Measurements from ENCODE around the gene INKA2. TPM values are rescaled to one million over a fixed set of nuclear protein-coding genes. Genes with fewer than 3 reads are reported as not detected.

The INKA2 gene
- total RNA-seq, 1 donor from 2014 or later, result 20.4 TPM

DNA sequence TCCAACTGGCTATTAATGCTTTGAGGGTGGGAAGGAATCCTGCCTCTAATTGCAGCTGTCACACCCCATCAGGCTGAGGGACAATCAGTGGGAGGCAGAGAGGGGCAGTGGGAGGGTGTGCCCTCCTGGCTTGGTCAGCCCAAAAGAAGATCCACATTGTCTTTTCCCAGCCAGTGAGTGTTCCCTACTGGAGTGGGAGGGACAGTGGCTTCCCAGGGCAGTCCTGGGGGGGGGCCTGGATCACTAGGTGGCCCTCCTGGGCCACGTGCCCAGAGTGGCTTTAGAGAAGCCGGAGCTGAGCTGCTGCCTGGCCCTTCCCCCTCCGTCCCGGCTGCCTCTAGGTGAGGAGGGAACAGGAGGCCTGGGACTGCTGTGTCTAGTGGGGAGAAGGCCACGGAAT is 14.0 kb downstream of the INKA2 start:
- H3K9ac ChIP-seq (ENCODE audit: low read depth in 1 of 3, low read length in 3 of 3), result peak overlapping the region; percentile 12 to 65 (median 33)
- H3K4me1 ChIP-seq (ENCODE audit: control insufficient read depth in 3 of 3, insufficient read depth in 3 of 3, low read length in 3 of 3), result peaks cover 77 to 97% (median 78%) of the 10 kb centered on the region in 3 donors
- no peaks in the 10 kb centered on the region for H3K27me3 ChIP-seq (ENCODE audit: control insufficient read depth in 3 of 3, insufficient read depth in 3 of 3, low read length in 3 of 3)
- H3K4me3 ChIP-seq (ENCODE audit: low read length in 3 of 3), result no peak overlapping the region
- H3K27ac ChIP-seq (ENCODE audit: low read depth, low read length), result peak overlapping the region; percentile 33
- H3K36me3 ChIP-seq (ENCODE audit: control insufficient read depth in 3 of 3, insufficient read depth in 3 of 3, low read length in 3 of 3), result peaks cover 0 to 7% (median 0%) of the 10 kb centered on the region in 3 donors
- H3K9me3 ChIP-seq (ENCODE audit: control insufficient read depth in 3 of 3, low read length in 3 of 3), result no peaks in the 10 kb centered on the region

DNA sequence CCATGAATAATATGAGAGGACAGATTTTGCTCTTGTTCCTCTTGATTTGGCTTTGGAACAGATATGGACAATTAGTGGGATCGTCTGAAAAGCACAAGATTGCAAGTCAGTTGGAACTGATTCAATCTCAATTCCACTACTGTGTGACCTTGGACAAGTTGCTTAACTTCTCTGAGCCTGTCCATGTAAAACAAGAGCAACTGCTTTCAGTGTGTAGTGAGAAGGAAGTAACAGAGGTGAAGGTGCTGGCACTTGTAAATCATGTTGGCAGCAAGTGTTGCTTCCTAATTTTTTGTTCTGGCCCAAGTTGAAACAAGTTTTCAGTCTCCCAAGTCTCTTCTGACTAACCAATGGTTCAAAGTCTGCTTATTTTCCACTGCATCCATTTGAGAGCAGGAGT is 15.3 kb downstream of the INKA2 start:
- peaks cover 0 to 7% (median 0%) of the 10 kb centered on the region in 3 donors for H3K36me3 ChIP-seq (ENCODE audit: control insufficient read depth in 3 of 3, insufficient read depth in 3 of 3, low read length in 3 of 3)
- no peaks in the 10 kb centered on the region for H3K9me3 ChIP-seq (ENCODE audit: control insufficient read depth in 3 of 3, low read length in 3 of 3)
- H3K4me3 ChIP-seq (ENCODE audit: low read length in 3 of 3), result no peak overlapping the region
- H3K27me3 ChIP-seq (ENCODE audit: control insufficient read depth in 3 of 3, insufficient read depth in 3 of 3, low read length in 3 of 3), result no peaks in the 10 kb centered on the region
- peaks cover 77 to 97% (median 78%) of the 10 kb centered on the region in 3 donors for H3K4me1 ChIP-seq (ENCODE audit: control insufficient read depth in 3 of 3, insufficient read depth in 3 of 3, low read length in 3 of 3)
- H3K27ac ChIP-seq (ENCODE audit: low read depth, low read length), result no peak overlapping the region
- peak overlapping the region in 1 of 3 donors; percentile 21 for H3K9ac ChIP-seq (ENCODE audit: low read depth in 1 of 3, low read length in 3 of 3)

DNA sequence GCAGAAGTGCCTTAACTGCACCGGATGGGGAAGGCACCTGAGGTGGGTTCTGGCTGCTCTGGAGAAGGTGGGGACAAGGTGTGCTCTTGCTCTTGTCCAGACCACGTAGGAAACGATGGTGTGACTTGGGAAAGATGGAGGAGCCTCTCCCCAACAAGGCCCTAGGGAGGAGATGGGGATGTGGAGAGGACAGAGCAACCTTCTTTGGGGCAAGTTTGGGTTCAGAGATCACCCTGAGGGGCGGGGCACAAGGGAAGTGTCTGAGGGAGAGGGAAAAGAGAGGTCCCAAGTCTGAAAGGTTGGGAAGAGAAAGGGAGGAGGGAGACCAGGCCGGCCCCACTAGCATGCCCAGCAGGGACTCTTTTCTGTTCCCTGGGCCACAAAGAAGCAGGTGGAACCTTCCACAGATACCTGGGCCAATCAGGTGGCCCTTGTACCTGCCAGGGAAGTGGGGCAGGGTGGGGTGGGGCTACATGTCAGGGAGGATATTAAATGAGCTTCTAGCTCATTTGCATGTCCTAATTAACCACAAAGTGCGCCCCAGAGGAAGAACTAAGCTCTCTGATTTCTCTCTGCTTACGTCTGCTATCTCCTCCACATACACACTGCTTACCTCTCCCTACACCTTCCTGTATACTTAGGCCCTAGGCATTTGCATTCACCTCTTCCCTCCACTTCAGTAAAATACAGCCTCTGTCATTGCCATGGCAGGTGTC is 15.9 kb downstream of the INKA2 start:
- H3K4me1 ChIP-seq (ENCODE audit: control insufficient read depth in 3 of 3, insufficient read depth in 3 of 3, low read length in 3 of 3), result peaks cover 72 to 93% (median 73%) of the 10 kb centered on the region in 3 donors
- no peaks in the 10 kb centered on the region for H3K27me3 ChIP-seq (ENCODE audit: control insufficient read depth in 3 of 3, insufficient read depth in 3 of 3, low read length in 3 of 3)
- peaks cover 0 to 7% (median 0%) of the 10 kb centered on the region in 3 donors for H3K36me3 ChIP-seq (ENCODE audit: control insufficient read depth in 3 of 3, insufficient read depth in 3 of 3, low read length in 3 of 3)
- H3K27ac ChIP-seq (ENCODE audit: low read depth, low read length), result no peak overlapping the region
- peak overlapping the region in 1 of 3 donors; percentile 21 for H3K9ac ChIP-seq (ENCODE audit: low read depth in 1 of 3, low read length in 3 of 3)
- no peak overlapping the region for H3K4me3 ChIP-seq (ENCODE audit: low read length in 3 of 3)
- no peaks in the 10 kb centered on the region for H3K9me3 ChIP-seq (ENCODE audit: control insufficient read depth in 3 of 3, low read length in 3 of 3)

DNA sequence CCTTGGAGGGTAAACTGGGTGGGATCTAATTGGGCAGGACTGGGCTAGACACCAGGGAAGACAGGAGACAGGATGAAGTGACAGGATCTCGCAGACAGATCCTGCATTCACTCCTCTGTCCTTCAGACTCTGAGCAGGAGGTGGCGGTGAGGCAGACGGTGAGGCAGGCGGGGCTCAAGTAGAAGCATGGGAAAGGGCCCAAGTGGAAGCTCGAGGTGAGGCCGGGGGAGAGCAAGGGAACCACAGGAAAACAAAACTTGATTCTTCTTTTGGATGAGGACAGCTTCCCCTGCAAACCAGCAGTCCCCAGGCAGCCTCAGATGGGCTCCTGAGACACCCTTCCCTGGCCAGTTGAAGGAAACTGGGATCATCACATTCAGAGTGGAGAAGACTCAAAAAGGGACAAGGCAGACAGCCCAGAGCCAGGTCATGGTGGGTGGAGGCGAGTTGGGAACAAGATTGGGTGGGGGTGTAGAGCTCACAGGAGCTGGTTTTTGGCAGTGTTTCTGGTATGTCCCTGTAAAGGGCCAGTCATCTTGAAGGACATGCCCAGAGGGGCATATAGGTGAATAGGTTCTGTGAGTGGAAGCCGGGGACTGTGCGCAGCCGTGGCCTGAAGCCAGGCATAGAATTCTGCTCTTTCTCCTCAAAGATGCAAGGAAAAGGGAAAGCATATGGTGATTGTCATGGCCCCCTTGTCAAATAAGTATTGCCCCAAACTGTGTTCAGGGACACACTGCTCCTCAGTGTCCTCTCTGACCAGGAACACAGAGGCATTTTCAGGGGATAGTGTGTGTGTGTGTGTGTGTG is 18.0 kb downstream of the INKA2 start:
- peaks cover 53 to 72% (median 55%) of the 10 kb centered on the region in 3 donors for H3K4me1 ChIP-seq (ENCODE audit: control insufficient read depth in 3 of 3, insufficient read depth in 3 of 3, low read length in 3 of 3)
- no peaks in the 10 kb centered on the region for H3K27me3 ChIP-seq (ENCODE audit: control insufficient read depth in 3 of 3, insufficient read depth in 3 of 3, low read length in 3 of 3)
- H3K4me3 ChIP-seq (ENCODE audit: low read length in 3 of 3), result peak overlapping the region in 1 of 3 donors; percentile 31
- H3K36me3 ChIP-seq (ENCODE audit: control insufficient read depth in 3 of 3, insufficient read depth in 3 of 3, low read length in 3 of 3), result no peaks in the 10 kb centered on the region
- H3K9ac ChIP-seq (ENCODE audit: low read depth in 1 of 3, low read length in 3 of 3), result peak overlapping the region in 1 of 3 donors; percentile 65
- H3K27ac ChIP-seq (ENCODE audit: low read depth, low read length), result peak overlapping the region; percentile 69
- H3K9me3 ChIP-seq (ENCODE audit: control insufficient read depth in 3 of 3, low read length in 3 of 3), result no peaks in the 10 kb centered on the region

DNA sequence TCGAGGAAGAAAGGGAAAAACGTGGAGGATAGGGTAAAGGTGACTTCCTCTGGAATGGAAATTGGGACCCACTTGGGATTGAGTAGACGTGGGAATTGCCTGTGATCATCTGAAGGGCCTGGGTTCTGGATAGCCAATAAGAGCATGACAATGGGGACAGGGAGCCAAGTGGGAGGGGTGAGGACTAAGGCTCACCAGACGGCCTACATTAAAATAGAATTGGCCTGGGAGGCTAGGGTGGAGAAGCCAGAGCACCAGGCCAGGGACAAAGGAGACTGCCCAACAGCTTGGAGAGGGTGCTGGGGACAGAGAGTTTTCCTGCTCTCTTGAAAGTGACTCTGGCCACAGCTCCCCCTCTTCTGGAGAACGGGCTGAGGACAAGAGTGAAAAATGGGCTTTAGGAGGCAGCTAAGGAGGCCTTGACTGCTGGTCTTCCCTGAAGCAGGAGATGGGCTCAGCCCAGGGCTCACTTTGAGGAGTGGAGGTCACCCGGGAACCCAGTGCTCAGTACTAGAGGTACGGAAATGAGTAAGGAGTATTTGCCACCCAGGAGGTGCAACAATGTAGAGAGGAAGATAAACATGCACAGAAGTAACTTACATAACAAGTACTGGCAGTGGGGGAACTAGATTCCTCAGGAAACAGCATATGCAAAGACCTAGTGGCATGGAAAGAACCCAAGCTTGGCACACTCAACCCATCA is 18.8 kb downstream of the INKA2 start:
- Histone ChIP-seq H3K4me1 (ENCODE audit: control insufficient read depth in 3 of 3, insufficient read depth in 3 of 3, low read length in 3 of 3) (peaks cover 47 to 64% (median 49%) of the 10 kb centered on the region in 3 donors), H3K36me3 (ENCODE audit: control insufficient read depth in 3 of 3, insufficient read depth in 3 of 3, low read length in 3 of 3) (no peaks in the 10 kb centered on the region), H3K9me3 (ENCODE audit: control insufficient read depth in 3 of 3, low read length in 3 of 3) (no peaks in the 10 kb centered on the region), H3K27me3 (ENCODE audit: control insufficient read depth in 3 of 3, insufficient read depth in 3 of 3, low read length in 3 of 3) (no peaks in the 10 kb centered on the region), H3K27ac (ENCODE audit: low read depth, low read length) (peak overlapping the region; percentile 69), H3K9ac (ENCODE audit: low read depth in 1 of 3, low read length in 3 of 3) (peak overlapping the region in 2 of 3 donors; percentile 43 to 65), H3K4me3 (ENCODE audit: low read length in 3 of 3) (peak overlapping the region in 2 of 3 donors; percentile 31 to 40)

DNA sequence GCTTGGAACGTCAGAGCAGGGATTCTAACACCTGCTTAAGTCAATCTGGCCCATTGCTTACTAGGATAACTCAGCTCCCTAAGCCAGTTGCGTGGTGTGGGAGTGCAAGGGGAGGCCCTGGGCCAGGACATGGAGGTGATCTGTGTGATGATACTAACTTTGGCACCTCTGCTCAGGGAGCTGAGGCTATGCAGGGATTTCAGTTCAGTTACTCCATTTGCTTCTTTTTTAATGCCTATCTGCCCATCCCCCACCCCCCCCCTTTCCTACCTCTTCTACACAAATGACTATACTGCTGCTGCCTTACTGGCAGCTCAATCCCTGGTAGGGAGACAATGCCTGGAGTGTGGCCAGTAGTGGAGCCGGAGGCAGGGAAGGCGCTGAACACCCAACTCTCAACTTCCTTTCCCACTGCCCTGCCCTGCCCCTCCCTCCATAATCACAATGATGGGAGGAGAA is 19.5 kb downstream of the INKA2 start:
- peak overlapping the region in 1 of 3 donors; percentile 40 for H3K4me3 ChIP-seq (ENCODE audit: low read length in 3 of 3)
- H3K9ac ChIP-seq (ENCODE audit: low read depth in 1 of 3, low read length in 3 of 3), result peak overlapping the region in 1 of 3 donors; percentile 43
- no peaks in the 10 kb centered on the region for H3K36me3 ChIP-seq (ENCODE audit: control insufficient read depth in 3 of 3, insufficient read depth in 3 of 3, low read length in 3 of 3)
- H3K9me3 ChIP-seq (ENCODE audit: control insufficient read depth in 3 of 3, low read length in 3 of 3), result no peaks in the 10 kb centered on the region
- peak overlapping the region; percentile 69 for H3K27ac ChIP-seq (ENCODE audit: low read depth, low read length)
- H3K4me1 ChIP-seq (ENCODE audit: control insufficient read depth in 3 of 3, insufficient read depth in 3 of 3, low read length in 3 of 3), result peaks cover 39 to 57% (median 42%) of the 10 kb centered on the region in 3 donors
- H3K27me3 ChIP-seq (ENCODE audit: control insufficient read depth in 3 of 3, insufficient read depth in 3 of 3, low read length in 3 of 3), result no peaks in the 10 kb centered on the region

DNA sequence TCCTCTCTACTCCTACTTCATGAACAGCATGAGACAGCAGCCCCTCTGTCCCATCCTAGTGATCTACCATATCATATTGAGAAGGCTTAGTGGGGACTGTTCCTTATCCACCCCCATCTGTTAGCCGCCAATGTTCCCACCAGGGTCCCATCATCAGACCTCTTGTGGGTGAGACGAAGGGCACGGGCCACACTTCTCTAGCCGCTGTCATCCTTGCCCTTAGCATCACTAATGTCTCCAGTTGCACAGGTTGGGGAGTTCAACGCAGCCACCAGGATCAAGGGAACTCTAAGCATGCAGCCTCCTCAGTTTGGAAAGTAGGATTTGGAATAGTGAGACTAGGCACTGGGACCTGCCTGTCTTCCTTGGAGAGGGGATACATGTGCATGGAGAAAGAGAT is 20.1 kb downstream of the INKA2 start:
- H3K4me1 ChIP-seq (ENCODE audit: control insufficient read depth in 3 of 3, insufficient read depth in 3 of 3, low read length in 3 of 3), result peaks cover 35 to 52% (median 37%) of the 10 kb centered on the region in 3 donors
- H3K9ac ChIP-seq (ENCODE audit: low read depth in 1 of 3, low read length in 3 of 3), result no peak overlapping the region
- H3K27ac ChIP-seq (ENCODE audit: low read depth, low read length), result peak overlapping the region; percentile 69
- H3K27me3 ChIP-seq (ENCODE audit: control insufficient read depth in 3 of 3, insufficient read depth in 3 of 3, low read length in 3 of 3), result no peaks in the 10 kb centered on the region
- H3K9me3 ChIP-seq (ENCODE audit: control insufficient read depth in 3 of 3, low read length in 3 of 3), result no peaks in the 10 kb centered on the region
- H3K36me3 ChIP-seq (ENCODE audit: control insufficient read depth in 3 of 3, insufficient read depth in 3 of 3, low read length in 3 of 3), result no peaks in the 10 kb centered on the region
- no peak overlapping the region for H3K4me3 ChIP-seq (ENCODE audit: low read length in 3 of 3)

DNA sequence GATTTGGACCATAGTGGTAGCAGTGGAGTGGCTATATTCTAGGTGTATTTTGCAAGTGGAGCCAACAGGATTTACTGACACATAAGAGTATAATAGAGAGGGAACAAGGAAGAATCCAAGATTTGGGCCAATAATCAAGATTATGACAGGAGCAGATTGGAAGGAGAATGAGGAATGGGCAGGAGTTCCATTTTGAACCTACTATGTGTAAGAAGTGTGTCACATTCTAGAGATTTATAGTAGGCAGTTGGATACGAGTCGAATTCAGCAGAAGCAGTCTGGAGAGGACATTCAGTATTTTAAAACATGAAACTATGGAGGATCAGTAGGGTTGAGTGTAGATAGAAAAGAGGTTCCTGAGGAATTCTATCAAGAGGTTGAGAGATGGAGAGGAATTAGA is 21.7 kb downstream of the INKA2 start:
- Histone ChIP-seq H3K27ac (ENCODE audit: low read depth, low read length) (no peak overlapping the region), H3K4me1 (ENCODE audit: control insufficient read depth in 3 of 3, insufficient read depth in 3 of 3, low read length in 3 of 3) (peaks cover 35 to 37% (median 36%) of the 10 kb centered on the region in 3 donors), H3K9ac (ENCODE audit: low read depth in 1 of 3, low read length in 3 of 3) (no peak overlapping the region), H3K9me3 (ENCODE audit: control insufficient read depth in 3 of 3, low read length in 3 of 3) (no peaks in the 10 kb centered on the region), H3K27me3 (ENCODE audit: control insufficient read depth in 3 of 3, insufficient read depth in 3 of 3, low read length in 3 of 3) (no peaks in the 10 kb centered on the region), H3K4me3 (ENCODE audit: low read length in 3 of 3) (no peak overlapping the region), H3K36me3 (ENCODE audit: control insufficient read depth in 3 of 3, insufficient read depth in 3 of 3, low read length in 3 of 3) (no peaks in the 10 kb centered on the region)

DNA sequence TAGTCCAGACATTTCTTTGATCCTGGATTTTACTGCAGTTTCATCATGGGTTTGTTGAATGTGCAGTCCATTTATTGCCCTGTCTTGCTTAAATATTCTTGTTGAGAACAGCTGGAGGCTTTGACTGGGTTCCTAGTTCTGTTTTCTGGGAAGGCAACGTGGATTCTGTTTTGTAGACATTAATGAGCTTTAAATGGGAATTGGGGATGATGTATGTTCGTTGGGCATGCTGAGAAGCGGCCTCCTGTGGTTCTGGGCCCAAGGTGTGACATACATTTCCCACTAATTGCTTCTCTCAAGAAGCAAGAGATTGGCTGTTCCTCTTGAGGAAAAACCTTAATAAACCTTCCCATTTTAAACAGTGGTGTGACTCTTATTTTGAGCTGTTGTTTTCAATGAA is 22.9 kb downstream of the INKA2 start:
- H3K9ac ChIP-seq (ENCODE audit: low read depth in 1 of 3, low read length in 3 of 3), result no peak overlapping the region
- no peaks in the 10 kb centered on the region for H3K9me3 ChIP-seq (ENCODE audit: control insufficient read depth in 3 of 3, low read length in 3 of 3)
- H3K36me3 ChIP-seq (ENCODE audit: control insufficient read depth in 3 of 3, insufficient read depth in 3 of 3, low read length in 3 of 3), result no peaks in the 10 kb centered on the region
- H3K4me1 ChIP-seq (ENCODE audit: control insufficient read depth in 3 of 3, insufficient read depth in 3 of 3, low read length in 3 of 3), result peaks cover 25 to 26% (median 25%) of the 10 kb centered on the region in 3 donors
- H3K27ac ChIP-seq (ENCODE audit: low read depth, low read length), result no peak overlapping the region
- H3K4me3 ChIP-seq (ENCODE audit: low read length in 3 of 3), result no peak overlapping the region
- H3K27me3 ChIP-seq (ENCODE audit: control insufficient read depth in 3 of 3, insufficient read depth in 3 of 3, low read length in 3 of 3), result no peaks in the 10 kb centered on the region

Measured in skeletal muscle tissue (tissue), 4 donors.